ENCODE data around the gene A2ML1. TPM values are rescaled to one million over a fixed set of nuclear protein-coding genes. Genes with fewer than 3 reads are reported as not detected.
"Not testable (repeated sequence)": the region's sequence is repeated elsewhere in the genome, so short reads cannot be mapped to it uniquely, and the experiment has no call there.

Gene A2ML1
- total RNA-seq, 1 donor from 2014 or later, result not detected

GRCh38 chr12:8846305-8846704 lies 23.9 kb downstream of the A2ML1 start:
- no peak for DNase-seq
- no peaks in the 10 kb centered on the region for H3K9me3 Mint-ChIP-seq (ENCODE audit: unreplicated experiment)
- no peak for TF ChIP-seq CTCF (IDR thresholded peaks at IDR 0.05; ENCODE audit: partially characterized antibody, unreplicated experiment)
- no peaks in the 10 kb centered on the region for H3K4me1 Mint-ChIP-seq (ENCODE audit: low read depth, unreplicated experiment)
- H3K4me3 Mint-ChIP-seq (ENCODE audit: unreplicated experiment), result no peak overlapping the region
- H3K27ac Mint-ChIP-seq (ENCODE audit: unreplicated experiment), result no peak overlapping the region
- H3K36me3 Mint-ChIP-seq (ENCODE audit: unreplicated experiment), result no peaks in the 10 kb centered on the region
- no peaks in the 10 kb centered on the region for H3K27me3 Mint-ChIP-seq (ENCODE audit: unreplicated experiment)

GRCh38 chr12:8847435-8847834 lies 25.0 kb downstream of the A2ML1 start:
- Mint-ChIP-seq H3K27ac (ENCODE audit: unreplicated experiment) (no peak overlapping the region), H3K36me3 (ENCODE audit: unreplicated experiment) (no peaks in the 10 kb centered on the region)
- TF ChIP-seq CTCF (IDR thresholded peaks at IDR 0.05; ENCODE audit: partially characterized antibody, unreplicated experiment), result no peak

GRCh38 chr12:8849876-8850275 lies 27.5 kb downstream of the A2ML1 start:
- Mint-ChIP-seq H3K4me3 (ENCODE audit: unreplicated experiment) (no peak overlapping the region), H3K27ac (ENCODE audit: unreplicated experiment) (no peak overlapping the region), H3K27me3 (ENCODE audit: unreplicated experiment) (no peaks in the 10 kb centered on the region), H3K36me3 (ENCODE audit: unreplicated experiment) (no peaks in the 10 kb centered on the region), H3K4me1 (ENCODE audit: low read depth, unreplicated experiment) (no peaks in the 10 kb centered on the region), H3K9me3 (ENCODE audit: unreplicated experiment) (peaks cover 2% of the 10 kb centered on the region)
- no peak for DNase-seq
- TF ChIP-seq CTCF (IDR thresholded peaks at IDR 0.05; ENCODE audit: partially characterized antibody, unreplicated experiment), result no peak

More at GRCh38 chr12:8847435-8847834, 25.0 kb downstream of the A2ML1 start:
- Mint-ChIP-seq H3K4me1 (ENCODE audit: low read depth, unreplicated experiment) (no peaks in the 10 kb centered on the region), H3K4me3 (ENCODE audit: unreplicated experiment) (no peak overlapping the region), H3K9me3 (ENCODE audit: unreplicated experiment) (no peaks in the 10 kb centered on the region), H3K27me3 (ENCODE audit: unreplicated experiment) (no peaks in the 10 kb centered on the region)
- no peak for DNase-seq

GRCh38 chr12:8852119-8852518 lies 29.7 kb downstream of the A2ML1 start:
- H3K9me3 Mint-ChIP-seq (ENCODE audit: unreplicated experiment), result peaks cover 2% of the 10 kb centered on the region
- TF ChIP-seq CTCF (IDR thresholded peaks at IDR 0.05; ENCODE audit: partially characterized antibody, unreplicated experiment), result no peak
- no peaks in the 10 kb centered on the region for H3K4me1 Mint-ChIP-seq (ENCODE audit: low read depth, unreplicated experiment)
- H3K27me3 Mint-ChIP-seq (ENCODE audit: unreplicated experiment), result no peaks in the 10 kb centered on the region
- DNase-seq, result no peak
- no peak overlapping the region for H3K27ac Mint-ChIP-seq (ENCODE audit: unreplicated experiment)
- no peak overlapping the region for H3K4me3 Mint-ChIP-seq (ENCODE audit: unreplicated experiment)
- no peaks in the 10 kb centered on the region for H3K36me3 Mint-ChIP-seq (ENCODE audit: unreplicated experiment)

- no peak for DNase-seq
- H3K4me1 Mint-ChIP-seq (ENCODE audit: low read depth, unreplicated experiment), result no peaks in the 10 kb centered on the region
- H3K4me3 Mint-ChIP-seq (ENCODE audit: unreplicated experiment), result no peak overlapping the region
- no peaks in the 10 kb centered on the region for H3K27me3 Mint-ChIP-seq (ENCODE audit: unreplicated experiment)
- H3K27ac Mint-ChIP-seq (ENCODE audit: unreplicated experiment), result no peak overlapping the region
- peaks cover 2% of the 10 kb centered on the region for H3K9me3 Mint-ChIP-seq (ENCODE audit: unreplicated experiment)
- TF ChIP-seq CTCF (IDR thresholded peaks at IDR 0.05; ENCODE audit: partially characterized antibody, unreplicated experiment), result no peak
- H3K36me3 Mint-ChIP-seq (ENCODE audit: unreplicated experiment), result no peaks in the 10 kb centered on the region
Observed at GRCh38 chr12:8855891-8856290, 33.5 kb downstream of the A2ML1 start.

- not testable (repeated sequence) for H3K27ac Mint-ChIP-seq (ENCODE audit: unreplicated experiment); DNase-seq; H3K4me3 Mint-ChIP-seq (ENCODE audit: unreplicated experiment); H3K4me1 Mint-ChIP-seq (ENCODE audit: low read depth, unreplicated experiment); H3K27me3 Mint-ChIP-seq (ENCODE audit: unreplicated experiment); H3K9me3 Mint-ChIP-seq (ENCODE audit: unreplicated experiment); H3K36me3 Mint-ChIP-seq (ENCODE audit: unreplicated experiment)
Observed at GRCh38 chr12:8859448-8859847, 37.0 kb downstream of the A2ML1 start.
